Mucosa of stomach (tissue), 1 donor: ENCODE results near the gene SEZ6L.

Experiments used
- H3K27me3 ChIP-seq: one replicate; pipeline ENCODE4 v1.7.0; 2013; ENCODE audit warnings: mild to moderate bottlenecking, low read length; ENCODE audit not compliant: control insufficient read depth, insufficient read depth
- H3K36me3 ChIP-seq: one replicate; pipeline ENCODE4 v1.7.0; 2013; ENCODE audit warnings: low read length; ENCODE audit not compliant: control insufficient read depth, insufficient read depth
- H3K4me1 ChIP-seq: one replicate; pipeline ENCODE4 v1.7.0; 2013; ENCODE audit warnings: mild to moderate bottlenecking, low read length; ENCODE audit not compliant: control insufficient read depth, insufficient read depth
- H3K4me3 ChIP-seq: one replicate; pipeline ENCODE4 v1.7.0; 2013; ENCODE audit warnings: low read length
- H3K9ac ChIP-seq: one replicate; pipeline ENCODE4 v1.7.0; 2013; ENCODE audit warnings: mild to moderate bottlenecking, low read length, moderate library complexity
- H3K9me3 ChIP-seq: one replicate; pipeline ENCODE4 v1.7.0; 2013; ENCODE audit warnings: mild to moderate bottlenecking, low read length, moderate library complexity; ENCODE audit not compliant: control insufficient read depth
- donor health status: Pancreatic carcinoma.

Gene SEZ6L

DNA sequence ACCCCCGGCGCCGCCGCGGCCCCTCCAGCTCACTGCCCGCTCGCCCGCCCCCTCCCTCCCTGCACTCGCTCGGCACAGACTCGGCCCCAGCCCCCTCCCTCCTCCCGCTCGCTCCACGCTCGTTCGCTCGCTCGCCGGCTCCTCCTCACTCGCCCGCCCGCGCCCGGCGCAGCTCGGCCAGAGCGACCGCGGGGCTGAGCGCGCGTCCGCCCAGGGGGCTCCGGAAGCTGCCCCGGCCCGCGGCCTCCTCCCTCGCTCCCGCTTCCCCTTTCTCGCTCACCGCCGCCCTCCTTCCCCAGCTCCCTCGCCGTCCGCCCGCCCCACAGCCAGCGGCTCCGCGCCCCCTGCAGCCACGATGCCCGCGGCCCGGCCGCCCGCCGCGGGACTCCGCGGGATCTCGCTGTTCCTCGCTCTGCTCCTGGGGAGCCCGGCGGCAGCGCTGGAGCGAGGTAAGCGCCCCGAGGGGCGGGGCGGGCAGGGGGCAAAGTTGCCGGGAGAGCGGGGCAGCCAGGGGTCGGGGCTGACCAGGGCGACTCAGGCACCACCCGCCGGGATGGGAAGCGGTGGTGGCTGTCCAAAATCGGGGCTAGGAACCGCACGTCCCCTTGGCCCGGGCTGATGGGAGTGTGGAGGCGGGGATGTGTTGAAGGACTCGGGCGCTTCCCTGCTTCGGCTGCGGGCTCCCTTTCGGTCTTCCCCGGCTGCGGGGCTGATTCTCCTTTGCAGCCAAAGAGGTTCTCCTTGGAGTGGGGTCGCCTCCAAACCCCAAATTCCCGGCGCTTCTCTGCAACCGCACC lies at the start of gene SEZ6L:
TSS of gene SEZ6L (plus strand) at position 148 of the 797 bp plus-strand sequence. CDS start at position 356, 208 bp downstream.
- Histone ChIP-seq H3K9ac (no peak within 1 kb of the TSS), H3K27me3 (peaks cover 27% of the 10 kb centered on the region), H3K4me1 (no peaks in the 10 kb centered on the region), H3K4me3 (no peak within 1 kb of the TSS), H3K36me3 (no peaks in the 10 kb centered on the region), H3K9me3 (no peaks in the 10 kb centered on the region)

DNA sequence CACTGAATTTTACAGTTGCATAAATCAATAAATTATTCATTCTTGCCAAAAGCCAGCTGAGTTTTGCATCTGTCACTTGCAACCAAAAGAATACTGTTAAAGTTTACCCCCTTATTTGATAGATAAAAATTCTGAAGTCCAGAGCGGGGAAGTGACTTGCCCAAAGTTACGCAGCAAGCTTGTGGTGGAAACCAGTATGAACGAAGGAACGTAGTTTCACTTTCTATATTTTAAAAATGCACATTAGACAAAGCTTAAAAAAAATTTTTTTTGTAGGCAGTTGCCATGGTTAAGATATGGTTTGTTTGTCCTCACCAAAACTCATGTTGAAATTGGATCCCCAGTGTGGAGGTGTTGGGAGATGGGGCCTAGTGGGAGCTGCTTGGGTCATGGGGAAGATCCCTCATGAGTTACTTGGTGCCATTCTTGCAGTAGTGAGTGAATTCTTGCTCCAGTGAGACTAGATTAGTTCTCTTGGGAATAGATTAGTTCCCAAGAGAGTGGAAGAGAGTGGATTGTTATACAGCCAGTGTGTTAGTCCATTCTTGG lies 46.3 kb upstream of the SEZ6L start:
- H3K4me1 ChIP-seq, result no peaks in the 10 kb centered on the region
- no peaks in the 10 kb centered on the region for H3K9me3 ChIP-seq
- no peaks in the 10 kb centered on the region for H3K36me3 ChIP-seq
- no peaks in the 10 kb centered on the region for H3K27me3 ChIP-seq
- H3K4me3 ChIP-seq, result no peak overlapping the region
- H3K9ac ChIP-seq, result no peak overlapping the region

DNA sequence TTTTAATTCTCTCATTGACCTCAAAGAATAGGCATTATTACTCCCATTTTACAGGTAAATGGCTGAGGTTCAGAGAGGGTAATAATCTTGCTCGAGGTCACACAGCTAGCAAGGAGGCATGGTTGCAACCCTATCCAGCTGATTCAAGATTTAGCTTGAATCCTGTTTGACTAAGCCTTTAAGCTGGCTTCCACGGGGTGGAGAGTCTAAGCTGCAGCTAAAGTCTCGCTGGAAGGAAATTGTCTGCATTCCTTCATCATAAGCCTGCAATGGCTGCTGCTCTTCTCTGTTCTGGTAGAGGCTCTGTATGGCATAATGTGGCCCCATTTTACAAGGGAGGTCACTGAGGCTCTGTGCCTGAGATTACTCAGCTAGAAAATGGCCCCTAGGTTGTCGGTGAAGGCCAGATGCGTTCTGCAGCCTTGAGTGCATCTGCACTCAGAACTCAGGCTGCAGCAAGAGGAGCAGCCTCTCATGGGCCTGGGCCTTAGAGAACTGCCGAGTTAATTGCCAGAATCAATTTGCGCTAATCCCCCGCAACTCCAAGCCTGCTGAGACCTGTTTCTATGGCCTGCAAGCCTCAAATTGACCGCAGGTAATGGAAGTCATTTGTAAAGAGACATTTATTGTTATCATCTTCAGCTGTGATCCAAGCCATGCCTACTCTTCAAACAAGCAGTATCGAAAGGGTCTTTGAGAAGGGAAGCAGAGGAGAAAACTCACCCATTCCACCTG lies 44.1 kb upstream of the SEZ6L start:
- Histone ChIP-seq H3K9me3 (no peaks in the 10 kb centered on the region), H3K9ac (no peak overlapping the region)

DNA sequence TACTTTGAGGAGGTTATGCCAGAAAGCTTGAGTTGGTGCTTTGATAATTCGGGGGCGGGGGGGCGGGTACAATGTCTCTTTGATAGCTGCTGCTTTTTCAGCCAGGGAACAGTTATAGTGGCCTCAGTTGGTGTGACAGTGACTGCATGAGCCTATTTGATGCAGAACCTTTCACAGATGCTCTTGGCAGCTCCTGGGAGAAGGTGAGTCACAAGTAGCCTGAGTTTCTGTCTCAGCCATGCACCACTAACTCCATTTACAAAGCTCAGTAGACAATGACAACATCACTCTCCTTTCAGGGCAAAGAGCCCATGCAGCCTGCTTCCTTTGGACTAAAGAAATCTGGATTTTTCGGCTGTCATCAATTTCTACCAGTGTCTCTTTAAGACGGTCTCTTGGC lies 42.1 kb upstream of the SEZ6L start:
- no peak overlapping the region for H3K4me3 ChIP-seq
- no peaks in the 10 kb centered on the region for H3K27me3 ChIP-seq
- no peak overlapping the region for H3K9ac ChIP-seq
- no peaks in the 10 kb centered on the region for H3K9me3 ChIP-seq
- no peaks in the 10 kb centered on the region for H3K36me3 ChIP-seq
- no peaks in the 10 kb centered on the region for H3K4me1 ChIP-seq

More for the DNA sequence above, 44.1 kb upstream of the SEZ6L start:
- no peaks in the 10 kb centered on the region for H3K27me3 ChIP-seq
- no peak overlapping the region for H3K4me3 ChIP-seq
- no peaks in the 10 kb centered on the region for H3K36me3 ChIP-seq
- no peaks in the 10 kb centered on the region for H3K4me1 ChIP-seq

DNA sequence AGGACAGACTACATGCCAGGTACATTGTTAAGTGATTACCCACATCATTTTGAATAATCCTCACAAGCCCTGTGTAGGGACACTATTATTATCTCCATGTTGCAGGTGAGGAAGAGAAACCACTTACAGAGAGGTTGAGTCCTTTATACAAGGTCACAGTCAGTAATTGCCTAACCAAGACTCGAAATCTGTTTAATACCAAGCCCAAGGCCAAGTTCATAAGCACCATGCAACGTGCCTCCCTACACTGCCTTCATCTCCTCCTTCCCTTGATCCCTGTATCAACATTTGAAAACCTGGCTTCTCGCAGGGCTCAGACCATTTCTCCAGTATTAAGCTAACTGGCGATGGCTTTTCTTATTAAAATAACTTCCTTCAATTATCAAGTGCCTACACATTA lies 41.7 kb upstream of the SEZ6L start:
- Histone ChIP-seq H3K4me3 (no peak overlapping the region), H3K9ac (no peak overlapping the region), H3K9me3 (no peaks in the 10 kb centered on the region), H3K4me1 (no peaks in the 10 kb centered on the region), H3K36me3 (no peaks in the 10 kb centered on the region), H3K27me3 (no peaks in the 10 kb centered on the region)

DNA sequence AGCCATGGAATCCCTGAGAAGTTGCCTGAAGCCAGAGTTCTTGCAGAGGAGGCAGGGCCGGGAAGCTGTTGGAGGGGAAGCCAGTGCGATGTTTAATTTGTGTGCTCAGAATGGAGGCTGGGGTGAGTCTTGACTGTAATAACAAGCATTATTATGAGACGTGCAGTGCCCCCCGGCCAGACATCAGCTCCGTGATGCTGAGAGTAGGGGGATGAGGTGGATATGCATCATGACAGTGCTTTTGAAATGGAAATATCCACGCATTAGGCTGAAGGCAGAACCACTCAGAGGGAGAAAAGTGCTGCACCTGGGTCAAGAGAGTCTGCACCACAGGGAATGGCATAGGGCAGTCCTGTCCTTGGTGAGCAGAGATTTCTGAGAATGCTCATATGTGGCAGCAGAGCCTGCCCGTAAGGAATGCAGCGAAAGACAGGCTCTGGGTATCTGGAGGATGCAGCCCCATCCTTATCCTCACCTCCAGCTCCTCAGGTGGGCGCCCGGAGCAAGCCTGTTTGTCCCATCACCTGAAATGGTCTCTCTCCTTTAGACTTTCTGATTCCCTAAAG lies 37.6 kb upstream of the SEZ6L start:
- H3K4me3 ChIP-seq, result no peak overlapping the region
- H3K4me1 ChIP-seq, result no peaks in the 10 kb centered on the region
- no peaks in the 10 kb centered on the region for H3K9me3 ChIP-seq
- no peaks in the 10 kb centered on the region for H3K36me3 ChIP-seq
- no peaks in the 10 kb centered on the region for H3K27me3 ChIP-seq
- no peak overlapping the region for H3K9ac ChIP-seq

DNA sequence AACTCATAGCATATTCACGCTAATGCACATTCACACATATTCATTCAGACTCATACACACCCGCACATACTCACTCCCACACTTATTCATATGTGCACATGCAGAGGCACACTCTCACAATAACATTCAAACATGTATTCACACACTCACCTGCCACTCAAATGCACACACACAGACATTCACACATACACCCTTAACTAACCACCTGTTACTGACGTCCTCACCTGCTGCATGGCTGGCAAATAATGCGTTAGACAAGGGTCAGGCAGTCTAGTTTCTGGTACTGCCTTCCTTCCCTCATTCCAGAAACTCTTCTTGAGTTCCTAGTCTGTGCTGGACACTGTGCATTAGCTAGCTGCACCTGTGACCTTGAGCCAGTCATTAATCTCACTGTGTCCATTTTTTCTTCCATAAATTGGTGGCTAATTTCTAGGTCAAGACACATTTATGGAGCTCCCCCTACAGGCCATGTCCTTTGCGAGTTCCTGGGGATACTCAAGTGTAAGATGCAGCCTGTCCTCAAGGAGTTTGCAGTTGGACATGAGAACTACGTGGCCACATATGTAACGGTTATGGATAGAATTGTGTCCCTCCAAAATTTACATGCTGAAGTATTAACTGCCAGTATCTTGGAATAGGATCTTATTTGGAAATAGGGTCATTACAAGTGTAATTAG lies 34.5 kb upstream of the SEZ6L start:
- Histone ChIP-seq H3K27me3 (no peaks in the 10 kb centered on the region), H3K9me3 (no peaks in the 10 kb centered on the region), H3K4me3 (no peak overlapping the region), H3K9ac (no peak overlapping the region), H3K4me1 (no peaks in the 10 kb centered on the region), H3K36me3 (no peaks in the 10 kb centered on the region)

DNA sequence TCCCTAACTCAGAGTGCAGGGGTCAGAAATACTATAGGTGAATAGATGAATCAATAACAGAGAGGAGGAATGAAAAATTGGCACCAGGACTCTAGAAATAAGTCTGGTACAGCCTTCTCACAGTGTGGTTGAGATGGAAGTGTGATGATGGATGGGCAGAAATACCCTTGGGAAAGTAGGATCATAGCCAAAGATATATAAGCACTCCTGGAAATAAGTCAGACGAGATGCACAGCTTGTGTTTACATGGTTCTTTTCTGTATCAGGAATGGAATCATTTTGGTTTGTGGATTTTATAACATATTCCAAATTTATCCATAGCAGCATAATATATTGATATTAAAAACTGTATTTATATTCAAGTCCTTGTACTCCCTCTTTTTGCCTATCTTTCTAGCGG lies 33.5 kb upstream of the SEZ6L start:
- no peak overlapping the region for H3K4me3 ChIP-seq
- H3K27me3 ChIP-seq, result no peaks in the 10 kb centered on the region
- no peaks in the 10 kb centered on the region for H3K4me1 ChIP-seq
- no peaks in the 10 kb centered on the region for H3K9me3 ChIP-seq
- no peaks in the 10 kb centered on the region for H3K36me3 ChIP-seq
- no peak overlapping the region for H3K9ac ChIP-seq

DNA sequence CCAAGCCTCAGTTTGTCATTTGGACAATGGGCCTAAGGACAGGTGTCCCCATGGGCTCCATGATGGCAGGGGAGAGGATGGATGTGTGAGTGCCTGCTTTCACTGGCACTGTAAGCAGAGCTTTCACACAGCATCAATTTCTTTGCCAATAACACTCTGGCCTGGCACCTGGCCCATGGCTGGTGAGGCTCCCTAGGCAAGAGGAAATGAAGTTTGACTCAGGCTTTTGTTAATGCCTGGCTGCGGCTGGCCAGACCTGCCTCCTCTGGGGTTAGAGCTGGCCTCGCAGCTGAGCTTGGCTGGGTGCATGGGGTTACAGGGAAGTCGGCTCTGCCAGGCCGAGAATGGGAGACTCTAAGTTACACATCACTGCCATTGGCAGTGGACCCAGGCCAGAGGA lies 30.0 kb upstream of the SEZ6L start:
- H3K9me3 ChIP-seq, result no peaks in the 10 kb centered on the region
- no peaks in the 10 kb centered on the region for H3K4me1 ChIP-seq
- H3K9ac ChIP-seq, result no peak overlapping the region
- no peaks in the 10 kb centered on the region for H3K36me3 ChIP-seq
- no peaks in the 10 kb centered on the region for H3K27me3 ChIP-seq
- H3K4me3 ChIP-seq, result no peak overlapping the region

DNA sequence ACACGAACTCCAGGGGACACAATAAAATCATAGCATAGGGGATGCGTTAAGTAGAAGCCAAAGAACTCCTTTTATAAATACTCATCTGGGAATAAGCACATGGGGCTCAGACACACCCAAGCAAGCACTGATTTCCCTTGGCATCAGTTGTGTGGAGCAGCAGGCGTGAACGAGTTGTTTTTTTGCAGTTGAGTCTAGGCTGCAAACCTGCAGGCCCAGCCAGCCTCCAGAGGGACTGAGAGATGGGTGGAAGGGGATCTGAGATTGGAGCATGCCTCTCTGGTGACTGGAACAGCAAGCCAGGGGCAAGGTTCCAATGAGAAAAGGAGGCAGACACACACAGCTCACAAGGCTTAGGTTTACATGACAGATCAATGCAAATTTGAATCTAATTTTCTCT lies 27.4 kb upstream of the SEZ6L start:
- Histone ChIP-seq H3K4me1 (no peaks in the 10 kb centered on the region), H3K36me3 (no peaks in the 10 kb centered on the region), H3K9ac (no peak overlapping the region), H3K27me3 (no peaks in the 10 kb centered on the region), H3K4me3 (no peak overlapping the region), H3K9me3 (no peaks in the 10 kb centered on the region)

DNA sequence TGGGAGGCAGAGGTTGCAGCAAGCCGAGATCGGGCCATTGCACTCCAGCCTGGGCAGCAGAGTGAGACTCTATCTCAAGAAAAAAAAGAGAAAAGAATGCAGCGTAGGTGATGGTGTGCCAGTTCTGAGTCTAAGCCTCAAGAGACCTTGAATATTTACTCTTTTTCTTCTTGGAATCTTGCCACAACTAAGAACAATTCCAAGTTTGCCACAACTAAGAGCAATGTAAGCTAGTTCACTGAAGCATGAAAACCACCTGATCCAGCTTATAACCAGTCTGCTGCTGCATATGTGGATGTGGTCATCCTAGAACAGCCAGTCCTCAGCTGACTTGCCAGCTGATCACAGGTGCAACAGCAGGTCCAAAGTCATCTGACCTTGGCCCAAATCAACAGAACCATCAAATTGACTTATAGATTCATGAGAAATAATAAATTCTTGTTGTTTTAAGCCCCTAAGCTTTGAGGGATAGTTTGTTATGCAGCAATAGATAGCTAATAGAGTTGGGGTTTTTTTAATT lies 25.4 kb upstream of the SEZ6L start:
- H3K27me3 ChIP-seq, result no peaks in the 10 kb centered on the region
- H3K4me3 ChIP-seq, result no peak overlapping the region
- no peak overlapping the region for H3K9ac ChIP-seq
- no peaks in the 10 kb centered on the region for H3K4me1 ChIP-seq
- H3K9me3 ChIP-seq, result no peaks in the 10 kb centered on the region
- no peaks in the 10 kb centered on the region for H3K36me3 ChIP-seq
